TTC549 (cell line): ENCODE results near the gene STIM1.

ENCODE experiments used
- FAIRE-seq: peaks from 2 replicates; lab custom pipeline; 2012; peaks lifted over from hg19 to GRCh38; lab: Jason Lieb, UNC

The STIM1 gene

GRCh38 chr11:3952715-3953114 is 97.3 kb downstream of the STIM1 start:
- no peak for FAIRE-seq

DNA sequence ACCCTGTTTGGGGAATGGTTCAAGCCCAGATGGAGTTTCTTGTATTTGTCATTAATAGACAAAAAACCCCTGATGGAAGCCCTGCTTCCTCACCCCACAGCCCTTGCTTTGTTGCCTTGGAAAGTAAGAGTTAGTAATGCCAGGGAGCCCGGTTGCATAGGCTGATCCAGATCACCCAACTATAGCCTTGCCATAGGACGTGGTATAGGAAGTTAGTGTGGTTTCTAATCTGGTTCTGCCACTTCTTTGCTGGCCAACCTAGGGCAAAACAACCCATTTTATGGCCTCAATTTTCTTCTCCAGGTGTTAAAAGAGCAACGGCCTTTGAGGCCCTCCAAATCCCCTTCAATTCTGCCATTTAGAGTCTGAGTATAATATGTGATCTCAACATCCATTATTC is 97.9 kb downstream of the STIM1 start:
- FAIRE-seq = no peak

DNA sequence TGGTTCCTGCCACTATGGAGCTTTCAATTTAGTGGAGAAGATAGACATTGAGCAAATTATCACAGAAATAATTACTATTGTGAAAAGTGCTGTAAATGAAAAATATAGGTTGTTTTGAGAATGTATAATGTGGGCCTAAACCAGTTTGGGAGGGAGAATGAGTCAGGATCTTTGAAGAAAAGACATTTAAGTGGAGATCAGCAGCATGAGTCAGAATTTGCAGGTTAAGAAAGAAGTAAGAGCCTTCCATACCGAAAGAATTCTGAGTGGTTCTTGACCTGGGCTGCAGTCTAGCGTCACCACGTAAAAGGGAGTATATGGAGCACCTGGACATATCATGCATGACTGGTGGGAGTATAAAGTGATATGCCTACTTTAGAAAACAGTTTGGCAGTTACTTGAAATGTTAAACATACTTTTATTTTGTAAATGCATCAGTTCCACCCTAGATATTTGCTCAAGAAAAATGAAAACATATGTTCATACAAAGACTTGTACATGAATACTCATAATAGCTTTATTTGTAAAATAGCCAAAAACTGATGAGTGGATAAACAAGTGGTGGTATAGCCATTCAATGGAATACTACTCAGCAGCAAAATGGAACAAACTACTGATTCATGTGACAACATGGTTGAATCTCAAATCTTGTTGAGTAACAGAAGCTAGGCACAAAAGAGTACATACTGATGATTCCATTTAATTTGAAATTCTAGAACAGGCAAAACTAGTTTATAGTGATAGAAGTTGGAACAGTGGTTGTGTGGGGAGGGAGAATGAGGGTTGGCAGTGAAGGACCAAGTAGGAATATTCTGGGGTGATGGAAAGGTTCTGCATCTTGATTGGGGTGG is 99.2 kb downstream of the STIM1 start:
- no peak for FAIRE-seq

DNA sequence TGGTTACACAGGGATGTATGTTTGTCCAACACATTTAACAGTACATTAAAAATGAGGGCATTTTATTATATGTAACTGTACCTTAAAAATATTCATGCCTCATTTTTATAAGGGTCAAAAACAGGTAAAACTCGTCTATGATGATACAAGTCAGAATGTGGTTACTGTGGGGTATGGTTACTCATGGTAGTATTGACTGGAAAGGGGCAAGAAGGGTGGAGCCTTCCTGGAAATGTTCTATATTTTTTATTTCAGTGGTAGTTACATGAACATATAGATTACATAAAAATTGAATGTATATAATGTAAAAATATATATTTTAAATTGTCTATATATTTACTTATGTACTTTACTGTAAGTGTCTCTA is 99.8 kb downstream of the STIM1 start:
- FAIRE-seq = no peak

GRCh38 chr11:3956038-3956437 is 100.6 kb downstream of the STIM1 start:
- no peak for FAIRE-seq

- FAIRE-seq = no peak
Observed at GRCh38 chr11:3956748-3957147, 101.3 kb downstream of the STIM1 start.

- FAIRE-seq = no peak
Observed at GRCh38 chr11:3957437-3957836, 102.0 kb downstream of the STIM1 start.

GRCh38 chr11:3958281-3958680 is 102.8 kb downstream of the STIM1 start:
- no peak for FAIRE-seq

DNA sequence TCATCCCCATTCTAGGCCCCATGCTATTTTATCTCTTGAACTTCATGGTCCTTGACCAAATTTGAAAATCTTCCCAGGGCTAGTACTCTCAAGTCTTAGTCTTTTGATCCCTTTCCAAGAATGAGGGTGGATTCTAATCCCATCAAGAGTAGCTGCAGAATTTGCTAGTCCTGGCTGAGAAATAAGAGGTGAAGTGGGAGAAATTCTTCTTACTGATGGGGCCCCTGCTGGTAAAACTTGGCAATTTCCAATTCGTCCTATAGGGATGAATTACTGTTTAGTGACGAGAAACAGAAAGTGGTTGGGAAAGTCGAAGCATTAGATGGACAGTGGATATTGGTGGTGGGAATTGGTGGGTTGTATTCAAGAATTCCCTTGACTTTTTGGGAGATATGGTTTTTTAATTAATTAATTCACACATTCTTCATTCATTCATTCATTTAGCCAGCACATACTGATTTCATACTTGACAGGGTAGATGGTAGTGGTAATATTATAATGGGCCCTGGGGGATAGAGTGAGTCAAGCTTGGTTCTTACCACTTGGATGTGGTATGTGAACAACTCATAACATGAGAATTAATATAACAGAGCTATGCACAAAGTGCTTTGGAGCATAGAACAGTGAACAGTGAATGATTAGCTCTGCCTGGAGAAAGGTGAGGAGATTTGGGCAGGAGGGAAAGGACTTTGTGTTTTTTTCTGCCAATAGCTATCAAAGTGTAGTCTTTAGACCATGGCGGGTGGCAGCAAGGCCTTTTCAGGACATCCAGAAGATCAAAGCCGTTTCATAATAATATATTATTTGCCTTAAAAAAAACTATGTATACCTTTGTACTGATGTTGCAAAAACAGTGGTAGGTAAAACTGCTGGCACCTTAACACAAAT is 103.8 kb downstream of the STIM1 start:
- FAIRE-seq = no peak

DNA sequence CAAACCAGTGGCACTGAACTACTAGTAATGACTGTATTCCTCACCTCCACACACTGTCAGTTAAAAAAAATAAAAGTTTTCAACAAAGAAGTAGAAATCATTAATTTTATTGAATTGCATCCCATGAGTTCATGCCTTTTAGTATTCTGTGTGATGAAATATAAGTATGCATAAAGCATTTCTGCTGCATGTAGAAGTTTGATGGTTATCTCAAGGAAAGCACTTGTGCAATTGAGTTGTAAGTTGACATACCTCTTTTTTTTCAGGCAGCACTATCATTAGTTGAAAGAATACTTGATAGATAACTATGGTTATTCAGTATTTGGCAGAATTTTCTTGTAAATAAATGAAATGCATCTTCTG is 104.4 kb downstream of the STIM1 start:
- FAIRE-seq = no peak

- FAIRE-seq = no peak
Observed at GRCh38 chr11:3962406-3962840, 107.0 kb downstream of the STIM1 start.

GRCh38 chr11:3964056-3964455 is 108.6 kb downstream of the STIM1 start:
- no peak for FAIRE-seq

GRCh38 chr11:3964935-3965604 is 109.6 kb downstream of the STIM1 start:
- FAIRE-seq = no peak

DNA sequence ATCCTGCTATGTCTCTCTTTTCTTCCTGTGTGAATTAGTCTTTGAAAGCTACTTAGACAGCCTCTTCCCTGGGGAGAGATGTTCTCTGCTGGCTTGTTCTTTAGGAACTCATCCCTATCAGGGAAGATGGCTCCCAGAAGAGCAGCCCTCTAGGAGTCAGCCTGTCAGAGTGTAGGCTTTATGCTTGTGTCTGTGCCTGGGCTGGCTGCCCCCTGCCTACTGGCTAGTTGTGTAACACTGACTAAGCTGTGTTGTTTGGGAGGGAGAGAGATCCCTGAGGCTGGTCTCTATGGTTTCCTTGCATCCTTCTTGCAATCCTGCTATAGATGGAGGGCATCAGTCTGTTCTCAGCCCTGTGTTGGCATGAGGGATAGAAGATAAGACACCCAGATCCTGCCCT is 112.2 kb downstream of the STIM1 start:
- no peak for FAIRE-seq

- no peak for FAIRE-seq
Observed at GRCh38 chr11:3969200-3969599, 113.7 kb downstream of the STIM1 start.

DNA sequence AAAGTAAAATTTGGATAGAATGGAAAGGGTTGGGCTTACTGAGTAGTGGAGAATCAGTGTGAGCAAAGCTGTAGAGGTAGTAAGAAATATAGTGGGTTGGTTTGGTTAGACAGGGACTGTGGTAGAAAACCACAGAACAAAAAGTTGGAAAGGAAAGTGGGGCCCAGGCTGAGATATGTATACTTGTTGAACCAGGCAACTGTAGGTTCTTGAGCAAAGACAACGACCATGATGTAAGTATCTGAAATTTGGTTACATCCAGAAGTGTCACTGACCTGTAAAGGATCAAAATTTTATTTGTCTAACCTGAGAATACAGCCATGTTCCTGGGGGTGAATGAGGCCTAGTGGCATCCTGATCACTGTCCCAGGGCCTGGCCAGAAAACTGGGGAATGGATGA is 114.1 kb downstream of the STIM1 start:
- FAIRE-seq = no peak

DNA sequence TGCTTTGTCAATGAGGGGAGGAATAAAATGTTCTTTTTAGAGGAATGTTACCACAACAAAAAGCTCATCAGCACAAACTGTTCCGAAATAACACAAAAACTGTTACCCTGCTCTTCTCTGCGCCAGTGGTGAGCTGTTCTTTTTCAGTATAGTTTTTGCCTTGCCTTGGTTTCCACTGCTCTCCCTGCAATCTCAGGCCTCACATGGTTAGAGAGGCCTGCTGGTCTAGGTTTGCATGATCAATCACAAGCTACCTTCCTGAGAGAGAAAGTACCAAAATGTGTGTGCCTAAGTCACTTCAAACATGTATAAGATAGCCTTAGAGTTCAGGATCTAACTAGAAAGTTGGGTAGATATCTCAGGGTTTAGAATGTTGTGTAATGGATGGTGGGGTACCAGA is 114.6 kb downstream of the STIM1 start:
- no peak for FAIRE-seq

GRCh38 chr11:3971756-3972404 is 116.4 kb downstream of the STIM1 start:
- FAIRE-seq = no peak

DNA sequence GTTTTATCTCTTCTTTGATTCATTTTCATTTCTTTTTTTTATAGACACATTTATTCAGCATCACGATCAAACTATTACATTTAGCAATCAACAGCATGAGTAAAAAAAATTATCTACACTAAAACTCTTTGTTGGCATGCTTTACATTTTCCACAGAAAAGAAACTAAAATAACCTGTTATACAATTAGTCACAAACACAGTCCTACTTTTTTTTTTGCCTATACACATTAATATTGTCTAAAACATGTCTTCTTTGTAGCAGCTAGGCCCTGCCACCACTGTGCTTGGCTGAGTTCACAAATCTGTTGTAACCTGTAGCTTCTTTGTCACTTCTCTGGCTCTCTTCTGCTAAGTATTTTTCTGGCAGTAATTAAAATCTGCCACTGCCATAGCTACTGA is 117.0 kb downstream of the STIM1 start:
- FAIRE-seq = no peak

DNA sequence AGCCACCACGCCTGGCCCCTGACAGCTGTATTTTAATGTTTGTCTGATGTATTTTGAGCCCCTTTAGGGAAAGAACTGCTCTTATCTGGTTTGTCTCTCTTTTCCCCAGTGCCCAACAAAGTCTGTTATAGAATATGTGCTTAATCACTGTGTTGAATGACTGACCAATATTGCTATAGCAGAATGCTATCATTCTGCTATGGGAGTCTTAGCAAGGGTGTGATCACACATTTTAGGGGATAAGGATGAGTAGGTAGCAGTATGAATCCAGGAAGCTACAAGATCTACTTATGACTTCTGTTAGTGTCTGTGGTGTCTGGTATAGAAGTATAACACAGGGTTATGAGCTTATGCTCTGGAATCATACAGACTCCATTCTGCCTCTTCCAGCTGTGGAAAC is 121.6 kb downstream of the STIM1 start:
- FAIRE-seq = no peak

DNA sequence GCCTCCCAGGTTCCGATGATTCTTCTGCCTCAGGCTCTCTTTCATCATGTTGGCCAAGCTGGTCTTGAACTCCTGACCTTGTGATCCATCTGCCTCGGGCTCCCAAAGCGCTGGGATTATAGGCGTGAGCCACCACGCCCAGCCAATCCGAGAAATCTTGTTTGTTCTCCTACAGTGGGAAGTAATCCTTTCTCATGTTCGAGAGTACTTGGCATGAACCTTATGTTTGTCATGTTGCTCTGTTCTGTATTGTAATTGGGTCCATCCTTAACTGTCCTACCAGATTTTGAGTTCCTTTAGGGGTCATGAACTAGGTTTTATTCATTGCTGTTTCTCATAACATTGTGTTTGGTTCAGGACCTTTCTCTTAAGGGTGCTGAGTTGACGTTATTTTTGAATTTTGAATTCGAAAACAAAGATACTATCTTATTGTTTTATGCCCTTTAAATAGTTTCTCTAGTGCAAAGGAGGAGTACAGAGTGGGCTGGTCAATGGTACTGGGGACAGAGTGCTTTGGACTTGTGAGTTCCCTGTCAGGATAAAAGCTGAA is 125.7 kb downstream of the STIM1 start:
- no peak for FAIRE-seq

DNA sequence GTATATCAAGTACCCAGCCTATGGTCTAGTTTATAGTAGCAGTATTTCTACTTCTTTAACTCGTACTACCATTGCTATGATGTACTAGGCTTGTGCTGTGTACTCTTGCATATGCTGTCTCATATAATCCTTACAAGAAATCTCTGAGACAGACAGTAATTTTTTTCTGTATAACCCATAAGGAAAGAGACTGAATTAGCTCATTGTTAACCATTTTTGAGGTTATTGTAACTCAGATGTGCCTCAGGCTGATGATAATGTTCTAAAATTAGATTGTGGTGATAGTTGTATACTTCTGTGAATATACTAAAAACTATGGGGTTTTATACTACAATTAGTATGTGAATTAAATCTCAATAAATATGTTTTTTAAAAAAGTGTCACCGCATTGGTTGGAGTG is 127.0 kb downstream of the STIM1 start:
- FAIRE-seq = no peak
